Measurements from ENCODE around the gene PRKCI.

DNA sequence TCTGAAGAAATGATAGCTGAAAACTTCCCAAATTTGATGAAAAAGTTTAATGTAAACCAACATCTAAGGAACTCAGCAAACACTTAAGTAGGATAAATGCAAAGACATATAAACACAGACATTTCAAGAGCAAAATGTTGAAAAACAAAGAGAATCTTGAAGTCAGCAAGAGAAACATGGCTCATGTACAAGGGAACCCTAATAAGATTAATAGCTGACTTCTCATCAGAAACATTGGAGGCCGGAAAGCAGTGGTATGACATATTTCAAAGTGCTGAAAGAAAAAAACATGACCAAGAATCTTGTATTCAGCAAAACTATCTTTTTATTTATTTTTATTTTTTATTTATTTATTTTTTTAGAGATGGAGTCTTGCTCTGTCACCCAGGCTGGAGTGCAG is 10.6 kb upstream of the PRKCI start:
- TF ChIP-seq NFIC (IDR thresholded peaks at IDR 0.05) (no peak), TCF12 (IDR thresholded peaks at IDR 0.05; ENCODE audit: low read depth) (no peak), RAD21 (IDR thresholded peaks at IDR 0.05; ENCODE audit: low read depth) (no peak), EP300 (IDR thresholded peaks at IDR 0.05; ENCODE audit: borderline replicate concordance) (no peak), YY1 (IDR thresholded peaks at IDR 0.05; ENCODE audit: low read depth) (no peak), EGR1 (IDR thresholded peaks at IDR 0.05) (no peak), TAF1 (IDR thresholded peaks at IDR 0.05; ENCODE audit: low read depth) (no peak), CEBPB (IDR thresholded peaks at IDR 0.05) (no peak), TEAD4 (IDR thresholded peaks at IDR 0.05) (no peak), MAX (IDR thresholded peaks at IDR 0.05) (no peak), CREB1 (IDR thresholded peaks at IDR 0.05; ENCODE audit: low read depth) (no peak)

Data from Ishikawa (cell line).